Right atrium auricular region (tissue), 2 donors: ENCODE measurements around the gene ZNF608. TPM values are rescaled to one million over a fixed set of nuclear protein-coding genes. Genes with fewer than 3 reads are reported as not detected.

ENCODE experiments used
- DNase-seq: peaks from one replicate; pipeline ENCODE4 v3.0.0-alpha.2; 2019; ENCODE audit warnings: low spot score
- H3K27ac ChIP-seq, 2 donors: fragments of 200-600 bp; sonication (generic); 1 replicate in 1 of 2; 2 replicates in 1 of 2; pipeline ENCODE4 v1.5.1; 2016 to 2019
- H3K27me3 ChIP-seq, 2 donors: fragments of 200-600 bp; sonication (generic); one replicate each; pipeline versions ENCODE4 v1.5.1 to v1.6.0; 2017 to 2019
- H3K36me3 ChIP-seq: fragments of 200-600 bp; sonication (generic); one replicate; pipeline ENCODE4 v1.5.1; 2016
- H3K4me1 ChIP-seq, 2 donors: fragments of 200-600 bp; sonication (generic); one replicate each; pipeline versions ENCODE4 v1.5.1 to v1.6.0; 2017 to 2019
- H3K4me3 ChIP-seq, 2 donors: fragments of 200-600 bp; sonication (generic); 1 replicate in 1 of 2; 2 replicates in 1 of 2; pipeline ENCODE4 v1.5.1; 2017 to 2019; ENCODE audit warnings: mild to moderate bottlenecking in 1 of 2, moderate library complexity in 1 of 2
- H3K9me3 ChIP-seq, 2 donors: fragments of 200-600 bp; sonication (generic); one replicate each; pipeline ENCODE4 v1.5.1; 2019
- total RNA-seq, 2 donors: library from RNA; depleted of rRNA; stranded (reverse); fragments of >200 nt; gene quantifications; one replicate each; pipeline ENCODE4 v1.1.0, GENCODE V29; 2016
- TF ChIP-seq, protein P1 (sequence below), 2 donors: fragments of 200-600 bp; sonication (generic); IDR thresholded peaks; one replicate each; pipeline ENCODE4 v1.5.1; 2019; ENCODE audit warnings: antibody characterized with exemption in 2 of 2

The ZNF608 gene
- total RNA-seq, 2 donors from 2014 or later = 29.4 to 38.7 TPM

DNA sequence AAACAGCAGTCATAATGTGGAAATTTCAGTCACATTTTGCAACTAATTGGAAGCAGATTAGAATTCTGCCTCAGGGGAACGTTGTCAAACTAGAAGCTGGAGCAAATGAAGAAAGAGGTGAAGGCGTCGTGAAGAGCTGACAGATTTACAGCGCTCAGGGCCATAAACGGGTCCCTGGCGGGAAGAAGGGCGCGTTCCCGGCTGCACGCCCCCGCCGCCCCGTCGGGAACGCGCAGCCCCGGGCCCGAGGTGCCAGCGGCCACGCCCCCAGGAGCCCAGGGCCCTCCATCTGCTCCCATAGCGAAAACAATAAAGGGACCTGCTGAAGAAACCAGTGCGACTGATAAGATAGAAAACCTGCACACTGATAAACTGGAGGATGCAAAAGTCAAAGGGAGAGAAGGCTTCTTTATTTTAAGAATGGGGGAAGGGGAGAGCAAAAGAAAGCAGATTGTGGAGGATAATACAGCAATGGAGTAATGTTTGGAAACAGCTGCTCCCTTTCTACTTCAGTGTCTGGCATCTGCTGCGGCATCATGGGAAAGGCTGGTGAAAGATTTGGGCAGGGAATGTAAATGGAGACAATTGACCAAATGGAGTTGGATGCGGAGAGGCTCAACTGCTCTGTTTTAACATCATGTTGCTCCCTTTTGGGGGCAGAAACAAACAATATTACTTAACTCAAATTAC, 11.1 kb downstream of the ZNF608 start:
- TF ChIP-seq, protein P1, sequence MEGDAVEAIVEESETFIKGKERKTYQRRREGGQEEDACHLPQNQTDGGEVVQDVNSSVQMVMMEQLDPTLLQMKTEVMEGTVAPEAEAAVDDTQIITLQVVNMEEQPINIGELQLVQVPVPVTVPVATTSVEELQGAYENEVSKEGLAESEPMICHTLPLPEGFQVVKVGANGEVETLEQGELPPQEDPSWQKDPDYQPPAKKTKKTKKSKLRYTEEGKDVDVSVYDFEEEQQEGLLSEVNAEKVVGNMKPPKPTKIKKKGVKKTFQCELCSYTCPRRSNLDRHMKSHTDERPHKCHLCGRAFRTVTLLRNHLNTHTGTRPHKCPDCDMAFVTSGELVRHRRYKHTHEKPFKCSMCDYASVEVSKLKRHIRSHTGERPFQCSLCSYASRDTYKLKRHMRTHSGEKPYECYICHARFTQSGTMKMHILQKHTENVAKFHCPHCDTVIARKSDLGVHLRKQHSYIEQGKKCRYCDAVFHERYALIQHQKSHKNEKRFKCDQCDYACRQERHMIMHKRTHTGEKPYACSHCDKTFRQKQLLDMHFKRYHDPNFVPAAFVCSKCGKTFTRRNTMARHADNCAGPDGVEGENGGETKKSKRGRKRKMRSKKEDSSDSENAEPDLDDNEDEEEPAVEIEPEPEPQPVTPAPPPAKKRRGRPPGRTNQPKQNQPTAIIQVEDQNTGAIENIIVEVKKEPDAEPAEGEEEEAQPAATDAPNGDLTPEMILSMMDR (IDR thresholded peaks at IDR 0.05) = no peak
- peaks cover 0 to 63% of the 10 kb centered on the region in 2 donors for H3K4me1 ChIP-seq

DNA sequence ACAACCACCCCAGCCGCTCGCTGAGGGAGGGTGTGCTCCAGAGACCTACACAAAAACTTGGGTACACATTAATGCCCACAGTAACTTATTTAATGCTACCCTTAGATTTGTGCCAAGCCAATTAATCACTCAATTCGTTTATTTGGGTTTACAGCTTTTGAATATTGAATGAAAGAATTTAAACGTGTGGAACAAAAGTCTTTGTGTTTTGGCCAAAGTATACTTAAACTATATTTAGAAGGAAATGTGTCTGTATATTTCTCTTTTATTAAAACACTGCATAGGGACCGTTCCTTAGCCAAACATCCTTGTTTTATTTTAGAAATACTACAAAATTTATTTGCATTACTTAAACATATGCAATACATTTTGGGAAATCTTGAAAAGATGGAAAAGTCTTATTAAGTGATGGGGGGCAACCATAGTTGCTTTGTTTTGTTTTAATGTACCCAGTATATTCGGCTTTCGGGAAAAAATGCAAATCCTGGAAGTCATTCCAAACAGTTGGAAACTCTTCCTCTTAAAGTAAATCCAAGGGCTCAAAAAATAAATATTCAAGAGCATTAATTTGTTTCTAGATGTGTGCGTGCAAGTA, 11.8 kb downstream of the ZNF608 start:
- Histone ChIP-seq H3K36me3 (no peaks in the 10 kb centered on the region), H3K9me3 (no peaks in the 10 kb centered on the region), H3K4me1 (peaks cover 0 to 58% of the 10 kb centered on the region in 2 donors), H3K27me3 (no peaks in the 10 kb centered on the region), H3K4me3 (peak overlapping the region in 1 of 2 donors; percentile 36), H3K27ac (no peak overlapping the region)
- TF ChIP-seq, protein P1 (IDR thresholded peaks at IDR 0.05) = no peak
- no peak for DNase-seq

More for the DNA sequence above, 11.1 kb downstream of the ZNF608 start:
- no peaks in the 10 kb centered on the region for H3K27me3 ChIP-seq
- H3K9me3 ChIP-seq = no peaks in the 10 kb centered on the region
- DNase-seq = no peak
- H3K4me3 ChIP-seq = peak overlapping the region; percentile 11 to 36
- H3K27ac ChIP-seq = peak overlapping the region; percentile 46 to 49
- H3K36me3 ChIP-seq = no peaks in the 10 kb centered on the region

DNA sequence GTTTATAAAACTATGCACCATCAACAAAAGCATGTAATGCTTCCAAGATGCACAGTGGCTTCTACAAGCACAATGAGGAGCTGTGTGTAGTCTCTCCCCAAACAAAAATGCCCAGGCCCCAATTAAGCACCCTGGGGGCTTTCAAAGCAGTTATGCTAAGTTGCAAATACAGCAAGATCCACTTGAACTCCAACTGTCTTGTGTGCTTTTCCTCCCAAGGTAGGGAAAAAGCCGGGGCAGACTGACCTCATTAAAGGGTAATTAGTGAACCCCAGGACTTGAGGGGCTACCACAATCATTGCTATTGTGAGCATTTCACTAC, 13.1 kb downstream of the ZNF608 start:
- Histone ChIP-seq H3K27me3 (no peaks in the 10 kb centered on the region), H3K9me3 (no peaks in the 10 kb centered on the region), H3K4me3 (no peak overlapping the region), H3K27ac (no peak overlapping the region), H3K4me1 (peaks cover 0 to 50% of the 10 kb centered on the region in 2 donors), H3K36me3 (no peaks in the 10 kb centered on the region)
- TF ChIP-seq, protein P1 (IDR thresholded peaks at IDR 0.05) = no peak
- DNase-seq = no peak

DNA sequence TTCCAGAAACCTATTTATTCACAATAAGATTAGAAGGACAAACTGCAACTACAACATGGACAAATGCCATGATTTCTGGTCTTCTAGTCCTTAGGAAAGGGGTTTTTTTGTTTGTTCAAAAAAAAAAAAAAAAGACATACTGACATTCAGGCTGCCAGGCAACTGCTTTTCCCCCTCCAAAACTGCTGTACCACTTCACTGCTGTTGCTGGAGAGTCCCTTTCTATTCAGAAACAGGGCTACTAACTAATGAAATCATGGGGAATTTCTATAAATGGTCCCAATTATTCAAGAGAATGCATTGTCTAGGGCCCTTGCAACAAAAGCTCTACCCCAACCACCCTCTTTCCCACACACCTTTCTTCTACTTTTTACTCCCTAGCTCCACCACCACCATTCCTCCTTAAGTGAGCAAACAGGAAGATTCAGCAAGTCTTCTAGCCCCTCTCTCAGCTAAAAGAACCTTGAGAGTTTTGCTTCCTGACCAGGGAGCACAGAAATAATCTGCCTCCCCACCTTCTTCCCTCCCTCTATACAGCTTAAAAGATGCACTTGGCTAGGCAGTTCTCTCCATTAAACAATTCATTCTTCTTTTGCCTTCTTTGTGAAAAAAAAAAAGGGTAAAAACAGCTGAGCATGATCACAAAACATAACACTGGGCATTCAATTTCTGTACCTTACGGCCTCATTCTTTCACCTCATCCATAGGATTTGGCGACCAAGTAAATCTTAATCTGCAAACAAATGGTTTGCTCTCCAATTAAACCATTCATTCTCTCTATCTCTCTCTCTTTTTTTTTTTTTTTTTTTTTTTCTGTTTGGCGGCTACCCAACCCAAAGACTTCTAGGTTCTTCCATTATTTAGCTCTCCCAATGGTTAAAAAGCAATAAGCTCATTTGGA, 13.8 kb downstream of the ZNF608 start:
- Histone ChIP-seq H3K9me3 (no peaks in the 10 kb centered on the region), H3K27me3 (no peaks in the 10 kb centered on the region), H3K36me3 (no peaks in the 10 kb centered on the region), H3K27ac (no peak overlapping the region), H3K4me3 (no peak overlapping the region), H3K4me1 (peaks cover 0 to 43% of the 10 kb centered on the region in 2 donors)
- TF ChIP-seq, protein P1 (IDR thresholded peaks at IDR 0.05) = no peak
- DNase-seq = no peak

DNA sequence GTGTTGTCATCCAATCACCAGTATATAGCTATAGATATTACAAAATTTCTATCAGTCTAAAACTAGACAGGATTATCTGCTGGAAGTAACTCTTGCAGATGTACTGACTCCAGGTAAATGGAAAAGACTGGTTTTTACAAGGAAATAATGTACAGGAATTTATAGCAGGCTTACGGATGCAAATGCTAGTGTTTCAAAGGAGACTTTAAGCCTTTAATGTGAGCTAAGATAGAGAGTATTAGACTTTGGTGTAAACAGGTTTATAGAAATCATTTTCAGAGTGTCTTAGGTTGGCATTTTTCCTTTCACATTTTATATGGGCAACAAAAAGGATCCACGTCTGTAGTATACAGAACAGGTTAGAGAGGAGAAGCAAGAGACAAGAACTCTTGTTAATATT, 16.1 kb downstream of the ZNF608 start:
- no peaks in the 10 kb centered on the region for H3K27me3 ChIP-seq
- no peak for DNase-seq
- H3K36me3 ChIP-seq = no peaks in the 10 kb centered on the region
- H3K9me3 ChIP-seq = no peaks in the 10 kb centered on the region
- H3K4me1 ChIP-seq = peaks cover 0 to 30% of the 10 kb centered on the region in 2 donors
- TF ChIP-seq, protein P1 (IDR thresholded peaks at IDR 0.05) = no peak
- no peak overlapping the region for H3K4me3 ChIP-seq
- H3K27ac ChIP-seq = no peak overlapping the region
